ENCODE results near the gene FOXE3.

- no peak for TF ChIP-seq CTCF (IDR thresholded peaks at IDR 0.05)
- TF ChIP-seq TCF7L2 (IDR thresholded peaks at IDR 0.05; ENCODE audit: low read depth, low read length), result no peak
Measured at GRCh38 chr1:47434051-47434842, 18.2 kb downstream of the FOXE3 start.
